GM10248 (cell line): ENCODE measurements around the gene FHIT.

Source experiments
- CTCF ChIA-PET: fragments of 300-600 bp; sonication (Branson Sonifier 250); formaldehyde crosslinking; extraction: SDS; loops from one replicate; lab custom pipeline; 2021; ENCODE audit warnings: antibody characterized with exemption; lab: Yijun Ruan, JAX
- POLR2A ChIA-PET: fragments of 350-650 bp; sonication (Branson Sonifier 250); formaldehyde crosslinking; extraction: SDS; loops from one replicate; lab custom pipeline; 2020; ENCODE audit warnings: antibody characterized with exemption; lab: Yijun Ruan, JAX
- DNase-seq: peaks from one replicate; pipeline ENCODE4 v3.0.0; 2012; ENCODE audit errors: extremely low spot score
- TF ChIP-seq, protein P1 (sequence below): IDR thresholded peaks from 2 replicates; pipeline ENCODE4 v1.5.1; 2012; ENCODE audit warnings: mild to moderate bottlenecking, low read depth; ENCODE audit errors: extremely low read depth, missing control alignments, control extremely low read depth

Gene FHIT

GRCh38 chr3:60070366-60070765 lies 1180.9 kb downstream of the FHIT start:
- POLR2A ChIA-PET = no interaction called here
- DNase-seq = no peak
- CTCF ChIA-PET = no interaction called here
- TF ChIP-seq, protein P1, sequence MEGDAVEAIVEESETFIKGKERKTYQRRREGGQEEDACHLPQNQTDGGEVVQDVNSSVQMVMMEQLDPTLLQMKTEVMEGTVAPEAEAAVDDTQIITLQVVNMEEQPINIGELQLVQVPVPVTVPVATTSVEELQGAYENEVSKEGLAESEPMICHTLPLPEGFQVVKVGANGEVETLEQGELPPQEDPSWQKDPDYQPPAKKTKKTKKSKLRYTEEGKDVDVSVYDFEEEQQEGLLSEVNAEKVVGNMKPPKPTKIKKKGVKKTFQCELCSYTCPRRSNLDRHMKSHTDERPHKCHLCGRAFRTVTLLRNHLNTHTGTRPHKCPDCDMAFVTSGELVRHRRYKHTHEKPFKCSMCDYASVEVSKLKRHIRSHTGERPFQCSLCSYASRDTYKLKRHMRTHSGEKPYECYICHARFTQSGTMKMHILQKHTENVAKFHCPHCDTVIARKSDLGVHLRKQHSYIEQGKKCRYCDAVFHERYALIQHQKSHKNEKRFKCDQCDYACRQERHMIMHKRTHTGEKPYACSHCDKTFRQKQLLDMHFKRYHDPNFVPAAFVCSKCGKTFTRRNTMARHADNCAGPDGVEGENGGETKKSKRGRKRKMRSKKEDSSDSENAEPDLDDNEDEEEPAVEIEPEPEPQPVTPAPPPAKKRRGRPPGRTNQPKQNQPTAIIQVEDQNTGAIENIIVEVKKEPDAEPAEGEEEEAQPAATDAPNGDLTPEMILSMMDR = no peak

- no peak for DNase-seq
- CTCF ChIA-PET = interaction anchor here (1.1 kb wide), 2 partner anchors 10 to 14 kb away, joined by 3 to 4 read pairs; no protein-coding TSS in a partner anchor
- POLR2A ChIA-PET = no interaction called here
- TF ChIP-seq, protein P1 = no peak
Measured at GRCh38 chr3:60065227-60065868, 1185.9 kb downstream of the FHIT start.

GRCh38 chr3:60064210-60065178 lies 1186.8 kb downstream of the FHIT start:
- TF ChIP-seq, protein P1 = no peak
- no peak for DNase-seq

GRCh38 chr3:60056404-60056803 lies 1194.8 kb downstream of the FHIT start:
- ChIA-PET POLR2A (no interaction called here), CTCF (interaction anchor here (1.4 kb wide), 1 partner anchor 26 kb away, joined by 3 read pairs; no protein-coding TSS in a partner anchor)
- TF ChIP-seq, protein P1 = no peak

More at GRCh38 chr3:60064210-60065178, 1186.8 kb downstream of the FHIT start:
- ChIA-PET POLR2A (no interaction called here), CTCF (interaction anchor here (1.1 kb wide), 2 partner anchors 9 to 15 kb away, joined by 3 to 4 read pairs; no protein-coding TSS in a partner anchor)

GRCh38 chr3:60055765-60056164 lies 1195.5 kb downstream of the FHIT start:
- TF ChIP-seq, protein P1 = no peak
- CTCF ChIA-PET = interaction anchor here (1.1 to 1.4 kb wide), 2 partner anchors 9 to 27 kb away, joined by 3 to 4 read pairs; no protein-coding TSS in a partner anchor
- POLR2A ChIA-PET = no interaction called here
- DNase-seq = no peak

More at GRCh38 chr3:60056404-60056803, 1194.8 kb downstream of the FHIT start:
- no peak for DNase-seq
